ENCODE measurements around the gene ZNF501. TPM values are rescaled to one million over a fixed set of nuclear protein-coding genes. Genes with fewer than 3 reads are reported as not detected.
A peak's percentile ranks its signal among the peaks of the same experiment; 100 is the strongest.

The ZNF501 gene
- polyA plus RNA-seq, 1 donor from 2014 or later = 5.6 TPM

- no peaks in the 10 kb centered on the region for H3K9me3 ChIP-seq (ENCODE audit: low read length)
Observed at GRCh38 chr3:44687898-44688297, 41.5 kb upstream of the ZNF501 start.

GRCh38 chr3:44712455-44713075 lies 16.9 kb upstream of the ZNF501 start, which contains the start of gene ZNF502:
Gene ZNF502, plus strand, starts transcription at chr3:44712660. Its CDS starts 7,602 bp downstream, at chr3:44720262.
- Histone ChIP-seq H3K27ac (ENCODE audit: low read length) (peak within 1 kb of the TSS; percentile 56), H3K79me2 (replicated peaks; ENCODE audit: insufficient read depth, low read length) (no peaks in the 10 kb centered on the region), H3K4me3 (ENCODE audit: low read length) (peak within 1 kb of the TSS; percentile 93), H3K9me2 (ENCODE audit: insufficient read depth, low read length) (no peaks in the 10 kb centered on the region), H3K36me3 (ENCODE audit: insufficient read depth, low read length) (peaks cover 3% of the 10 kb centered on the region), H2AFZ (ENCODE audit: low read depth, low read length) (peak within 1 kb of the TSS; percentile 97), H3K27me3 (ENCODE audit: insufficient read depth, low read depth, low read length) (no peaks in the 10 kb centered on the region), H4K20me1 (ENCODE audit: insufficient read depth) (no peaks in the 10 kb centered on the region), H3F3A (ENCODE audit: insufficient read depth, low read length, poor library complexity, severe bottlenecking) (no peaks in the 10 kb centered on the region), H3K9ac (ENCODE audit: low read length) (peak within 1 kb of the TSS; percentile 74), H3K4me2 (ENCODE audit: low read length) (peak within 1 kb of the TSS; percentile 21), H3K9me3 (ENCODE audit: low read length) (no peaks in the 10 kb centered on the region)
- peak; percentile 45 for TF ChIP-seq RAD21 (conservative IDR thresholded peaks at IDR 0.05)
- TF ChIP-seq TAF1 (IDR thresholded peaks at IDR 0.05; ENCODE audit: low read depth) = peak; percentile 60
- peak; percentile 57 for TF ChIP-seq SMC3 (conservative IDR thresholded peaks at IDR 0.05; ENCODE audit: poor library complexity)
- no peak for TF ChIP-seq EZH2 (IDR thresholded peaks at IDR 0.05; ENCODE audit: borderline replicate concordance, insufficient read depth, low read length, poor library complexity, severe bottlenecking)
- TF ChIP-seq REST (IDR thresholded peaks at IDR 0.05; ENCODE audit: borderline replicate concordance) = no peak
- TF ChIP-seq MXI1 (conservative IDR thresholded peaks at IDR 0.05; ENCODE audit: poor library complexity, severe bottlenecking) = peak; percentile 87
- peak; percentile 69 for TF ChIP-seq POLR2AphosphoS5 (IDR thresholded peaks at IDR 0.05)
- TF ChIP-seq EP300 (conservative IDR thresholded peaks at IDR 0.05; ENCODE audit: poor library complexity, severe bottlenecking) = peak; percentile 13

More at GRCh38 chr3:44687898-44688297, 41.5 kb upstream of the ZNF501 start:
- TF ChIP-seq EP300 (conservative IDR thresholded peaks at IDR 0.05; ENCODE audit: poor library complexity, severe bottlenecking) (no peak), RAD21 (conservative IDR thresholded peaks at IDR 0.05) (no peak), CTCF (IDR thresholded peaks at IDR 0.05; ENCODE audit: poor library complexity, severe bottlenecking) (no peak), REST (IDR thresholded peaks at IDR 0.05; ENCODE audit: borderline replicate concordance) (no peak), TAF1 (IDR thresholded peaks at IDR 0.05; ENCODE audit: low read depth) (no peak), EZH2 (IDR thresholded peaks at IDR 0.05; ENCODE audit: borderline replicate concordance, insufficient read depth, low read length, poor library complexity, severe bottlenecking) (no peak), SMC3 (conservative IDR thresholded peaks at IDR 0.05; ENCODE audit: poor library complexity) (no peak), MXI1 (conservative IDR thresholded peaks at IDR 0.05; ENCODE audit: poor library complexity, severe bottlenecking) (no peak), POLR2AphosphoS5 (IDR thresholded peaks at IDR 0.05) (no peak)
- no peaks in the 10 kb centered on the region for H3K79me2 ChIP-seq (replicated peaks; ENCODE audit: insufficient read depth, low read length)
- H3K36me3 ChIP-seq (ENCODE audit: insufficient read depth, low read length) = no peaks in the 10 kb centered on the region
- no peaks in the 10 kb centered on the region for H3K27me3 ChIP-seq (ENCODE audit: insufficient read depth, low read depth, low read length)
- H3K9me2 ChIP-seq (ENCODE audit: insufficient read depth, low read length) = no peaks in the 10 kb centered on the region
- H3F3A ChIP-seq (ENCODE audit: insufficient read depth, low read length, poor library complexity, severe bottlenecking) = no peaks in the 10 kb centered on the region
- H3K9ac ChIP-seq (ENCODE audit: low read length) = no peak overlapping the region
- no peak overlapping the region for H3K4me3 ChIP-seq (ENCODE audit: low read length)
- H3K27ac ChIP-seq (ENCODE audit: low read length) = no peak overlapping the region
- no peak overlapping the region for H2AFZ ChIP-seq (ENCODE audit: low read depth, low read length)
- H4K20me1 ChIP-seq (ENCODE audit: insufficient read depth) = no peaks in the 10 kb centered on the region
- H3K4me2 ChIP-seq (ENCODE audit: low read length) = no peak overlapping the region

Data from neural cell (in vitro differentiated cells).